Type B pancreatic cell (in vitro differentiated cells): ENCODE data around the gene STX7. TPM values are rescaled to one million over a fixed set of nuclear protein-coding genes. Genes with fewer than 3 reads are reported as not detected.

ENCODE experiments used
- DNase-seq: peaks from one replicate; pipeline ENCODE4 v3.0.0; 2021; ENCODE audit warnings: mixed read lengths; ENCODE audit not compliant: unreplicated experiment; ENCODE audit errors: extremely low spot score
- H3K27ac Mint-ChIP-seq: 2 replicates; pipeline ENCODE4 v1.8.0; 2021; ENCODE audit warnings: mild to moderate bottlenecking, mixed read lengths
- H3K27me3 Mint-ChIP-seq: 2 replicates; pipeline ENCODE4 v1.8.0; 2021; ENCODE audit warnings: mixed read lengths
- H3K36me3 Mint-ChIP-seq: 2 replicates; pipeline ENCODE4 v1.8.0; 2021; ENCODE audit warnings: mixed read lengths
- H3K4me1 Mint-ChIP-seq: one replicate; pipeline ENCODE4 v1.8.0; 2021; ENCODE audit warnings: mixed read lengths; ENCODE audit not compliant: unreplicated experiment
- H3K4me3 Mint-ChIP-seq: 2 replicates; pipeline ENCODE4 v1.8.0; 2021; ENCODE audit warnings: mild to moderate bottlenecking, mixed read lengths
- H3K9me3 Mint-ChIP-seq: 2 replicates; pipeline ENCODE4 v1.8.0; 2021; ENCODE audit warnings: mixed read lengths
- CTCF ChIP-seq: fragments of 200-600 bp; sonication (generic); conservative IDR thresholded peaks from 2 replicates; pipeline ENCODE4 v1.5.0; 2021; ENCODE audit warnings: antibody characterized with exemption, mild to moderate bottlenecking
- total RNA-seq: library from RNA; stranded (reverse); gene quantifications from 2 replicates; pipeline ENCODE4 v1.2.1, GENCODE V29; 2021; ENCODE audit warnings: low replicate concordance

Gene STX7
- total RNA-seq, 1 donor from 2014 or later, result 36.6 TPM

- no peaks in the 10 kb centered on the region for H3K36me3 Mint-ChIP-seq
- peaks cover 56% of the 10 kb centered on the region for H3K27me3 Mint-ChIP-seq
- TF ChIP-seq CTCF, result no peak
- no peak overlapping the region for H3K4me3 Mint-ChIP-seq
- no peaks in the 10 kb centered on the region for H3K9me3 Mint-ChIP-seq
- DNase-seq, result no peak
- no peak overlapping the region for H3K27ac Mint-ChIP-seq
- H3K4me1 Mint-ChIP-seq, result no peaks in the 10 kb centered on the region
These were observed 107.6 kb downstream of the STX7 start for GRCh38 chr6:132405143-132405915.

- Mint-ChIP-seq H3K27ac (no peak overlapping the region), H3K4me3 (no peak overlapping the region), H3K4me1 (no peaks in the 10 kb centered on the region), H3K36me3 (no peaks in the 10 kb centered on the region), H3K27me3 (peaks cover 62% of the 10 kb centered on the region), H3K9me3 (no peaks in the 10 kb centered on the region)
- DNase-seq, result no peak
- TF ChIP-seq CTCF, result no peak
These were observed 108.2 kb downstream of the STX7 start for GRCh38 chr6:132404736-132405135.

GRCh38 chr6:132404330-132404729 lies 108.6 kb downstream of the STX7 start:
- H3K27me3 Mint-ChIP-seq, result peaks cover 66% of the 10 kb centered on the region
- no peak overlapping the region for H3K4me3 Mint-ChIP-seq

GRCh38 chr6:132401618-132402285 lies 111.2 kb downstream of the STX7 start:
- Mint-ChIP-seq H3K36me3 (no peaks in the 10 kb centered on the region), H3K9me3 (no peaks in the 10 kb centered on the region), H3K27ac (no peak overlapping the region), H3K27me3 (peaks cover 76% of the 10 kb centered on the region), H3K4me3 (peak overlapping the region; percentile 80), H3K4me1 (no peaks in the 10 kb centered on the region)
- peak; percentile 22 for TF ChIP-seq CTCF
- DNase-seq, result no peak

More at GRCh38 chr6:132404330-132404729, 108.6 kb downstream of the STX7 start:
- Mint-ChIP-seq H3K27ac (no peak overlapping the region), H3K9me3 (no peaks in the 10 kb centered on the region), H3K4me1 (no peaks in the 10 kb centered on the region), H3K36me3 (no peaks in the 10 kb centered on the region)
- TF ChIP-seq CTCF, result no peak
- no peak for DNase-seq

GRCh38 chr6:132400883-132401617 lies 111.9 kb downstream of the STX7 start, which contains the start of gene MOXD1:
Gene MOXD1, minus strand, starts transcription at chr6:132401475. Its CDS starts 49 bp downstream, at chr6:132401426.
- no peaks in the 10 kb centered on the region for H3K9me3 Mint-ChIP-seq
- DNase-seq, result peak; percentile 75
- H3K4me1 Mint-ChIP-seq, result no peaks in the 10 kb centered on the region
- H3K27me3 Mint-ChIP-seq, result peaks cover 77% of the 10 kb centered on the region
- TF ChIP-seq CTCF, result peak; percentile 41
- no peak within 1 kb of the TSS for H3K27ac Mint-ChIP-seq
- H3K4me3 Mint-ChIP-seq, result peak within 1 kb of the TSS; percentile 85
- no peaks in the 10 kb centered on the region for H3K36me3 Mint-ChIP-seq
